ENCODE measurements around the gene FAM136A.
"Not testable (repeated sequence)": the region's sequence is repeated elsewhere in the genome, so short reads cannot be mapped to it uniquely, and the experiment has no call there.

Gene FAM136A

DNA sequence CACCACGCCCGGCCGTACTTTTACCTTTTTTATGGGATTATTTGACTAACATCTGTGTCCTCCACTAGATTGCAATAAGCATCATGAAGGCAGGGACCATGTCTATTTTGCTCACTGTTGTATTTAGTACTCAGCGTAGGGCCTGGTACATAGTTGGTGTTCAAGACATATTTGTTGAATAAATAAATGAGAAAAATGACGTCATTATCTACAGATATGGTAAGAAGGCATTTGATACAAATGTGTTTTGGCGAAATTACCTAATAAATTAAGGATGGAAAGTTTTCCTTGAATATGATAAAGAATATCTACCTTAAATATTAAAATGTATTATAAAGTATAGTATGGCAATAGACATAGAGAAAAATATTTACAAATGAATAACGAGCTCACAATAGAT, 24.0 kb upstream of the FAM136A start:
- H3K36me3 ChIP-seq (ENCODE audit: control insufficient read depth, insufficient read depth, low read length), result no peaks in the 10 kb centered on the region
- no peaks in the 10 kb centered on the region for H3K9me3 ChIP-seq (ENCODE audit: control insufficient read depth, insufficient read depth, low read length)
- no peak overlapping the region for H3K9ac ChIP-seq (ENCODE audit: low read depth, low read length)
- no peaks in the 10 kb centered on the region for H3K27me3 ChIP-seq (ENCODE audit: control insufficient read depth, insufficient read depth, low read length)
- no peaks in the 10 kb centered on the region for H3K4me1 ChIP-seq (ENCODE audit: control insufficient read depth, insufficient read depth, low read length)
- H3K4me3 ChIP-seq (ENCODE audit: low read depth, low read length), result no peak overlapping the region

DNA sequence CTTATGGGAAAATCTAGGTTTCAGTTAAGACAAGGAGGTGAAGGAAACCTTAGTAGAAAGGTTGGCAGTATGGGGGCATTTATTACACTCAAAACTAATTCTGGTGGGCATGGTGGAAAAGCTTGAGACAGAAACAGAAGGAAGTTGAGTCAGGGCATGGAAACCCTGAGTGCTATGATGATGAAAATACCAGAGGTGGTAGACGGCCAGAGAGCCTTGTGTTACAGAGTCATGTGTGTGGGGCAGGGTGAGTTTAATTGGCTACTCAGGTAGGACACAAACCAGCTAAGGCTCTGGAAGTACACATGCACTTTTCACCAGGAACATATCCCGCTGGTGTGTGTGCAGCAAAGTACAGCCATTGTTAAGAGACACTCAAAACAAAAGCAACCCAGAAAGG, 20.7 kb upstream of the FAM136A start:
- Histone ChIP-seq H3K9ac (ENCODE audit: low read depth, low read length) (no peak overlapping the region), H3K36me3 (ENCODE audit: control insufficient read depth, insufficient read depth, low read length) (no peaks in the 10 kb centered on the region), H3K27me3 (ENCODE audit: control insufficient read depth, insufficient read depth, low read length) (no peaks in the 10 kb centered on the region), H3K4me1 (ENCODE audit: control insufficient read depth, insufficient read depth, low read length) (no peaks in the 10 kb centered on the region), H3K9me3 (ENCODE audit: control insufficient read depth, insufficient read depth, low read length) (no peaks in the 10 kb centered on the region), H3K4me3 (ENCODE audit: low read depth, low read length) (no peak overlapping the region)

DNA sequence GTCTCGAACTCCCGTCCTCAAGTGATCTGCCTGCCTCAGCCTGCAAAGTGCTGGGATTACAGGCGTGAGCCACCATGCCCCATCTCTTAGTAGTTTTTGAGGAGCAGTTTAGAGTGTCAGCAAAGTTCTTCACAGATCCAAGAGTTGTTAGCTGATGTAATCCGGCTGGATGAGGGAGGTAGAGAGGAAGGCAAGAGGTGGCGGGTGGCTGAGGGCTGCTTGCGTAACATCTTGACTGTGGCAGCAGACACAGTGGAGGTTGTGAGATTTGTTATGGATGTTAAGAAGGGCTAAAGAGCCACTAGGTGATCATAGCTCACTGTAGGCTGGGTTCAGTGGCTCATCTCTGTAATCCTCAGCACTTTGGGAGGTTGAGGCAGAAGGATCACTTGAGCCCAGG, 19.5 kb upstream of the FAM136A start:
- Histone ChIP-seq H3K27me3 (ENCODE audit: control insufficient read depth, insufficient read depth, low read length) (no peaks in the 10 kb centered on the region), H3K36me3 (ENCODE audit: control insufficient read depth, insufficient read depth, low read length) (no peaks in the 10 kb centered on the region), H3K4me1 (ENCODE audit: control insufficient read depth, insufficient read depth, low read length) (no peaks in the 10 kb centered on the region), H3K9me3 (ENCODE audit: control insufficient read depth, insufficient read depth, low read length) (no peaks in the 10 kb centered on the region), H3K9ac (ENCODE audit: low read depth, low read length) (no peak overlapping the region), H3K4me3 (ENCODE audit: low read depth, low read length) (no peak overlapping the region)

DNA sequence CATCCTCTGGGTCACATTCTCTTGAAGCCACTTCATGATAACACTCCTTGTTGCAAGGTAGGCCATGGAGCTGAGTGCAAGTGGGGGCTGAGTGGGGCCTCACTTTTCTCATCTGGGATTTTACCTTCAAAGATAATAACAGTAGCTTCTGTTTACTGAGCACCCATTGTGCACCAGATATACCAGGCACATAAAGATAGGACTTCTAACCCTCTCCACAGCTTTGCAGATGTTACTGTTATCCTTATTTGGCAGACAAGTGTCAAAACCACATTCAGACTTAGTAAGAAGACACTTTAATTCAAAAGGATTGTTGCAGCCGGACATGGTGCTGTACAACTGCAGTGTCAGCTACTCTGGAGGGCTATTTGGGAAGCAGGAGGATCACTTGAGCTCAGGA, 12.8 kb upstream of the FAM136A start:
- Histone ChIP-seq H3K4me3 (ENCODE audit: low read depth, low read length) (no peak overlapping the region), H3K4me1 (ENCODE audit: control insufficient read depth, insufficient read depth, low read length) (no peaks in the 10 kb centered on the region), H3K9ac (ENCODE audit: low read depth, low read length) (no peak overlapping the region), H3K9me3 (ENCODE audit: control insufficient read depth, insufficient read depth, low read length) (no peaks in the 10 kb centered on the region), H3K36me3 (ENCODE audit: control insufficient read depth, insufficient read depth, low read length) (no peaks in the 10 kb centered on the region), H3K27me3 (ENCODE audit: control insufficient read depth, insufficient read depth, low read length) (no peaks in the 10 kb centered on the region)

DNA sequence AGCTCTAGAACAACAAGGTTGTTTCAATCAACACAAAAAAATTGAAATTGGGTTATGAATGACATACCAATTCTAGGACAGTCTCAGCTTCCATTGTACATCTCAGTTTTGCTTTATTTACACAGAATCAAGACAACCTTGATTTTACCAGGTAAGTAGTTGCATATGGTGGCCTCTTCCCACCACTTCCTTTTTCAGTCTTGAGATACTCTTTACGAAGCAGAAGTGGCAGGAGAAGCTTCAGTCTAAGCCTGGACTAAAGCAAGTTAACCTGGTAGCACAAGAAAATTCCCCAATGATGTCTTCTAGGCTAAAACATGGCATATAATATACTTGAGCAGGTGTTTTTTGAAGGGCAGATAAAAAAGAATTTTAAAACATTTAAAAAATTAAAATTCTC, 10.7 kb upstream of the FAM136A start:
- H3K4me3 ChIP-seq (ENCODE audit: low read depth, low read length), result no peak overlapping the region
- H3K4me1 ChIP-seq (ENCODE audit: control insufficient read depth, insufficient read depth, low read length), result no peaks in the 10 kb centered on the region
- no peaks in the 10 kb centered on the region for H3K27me3 ChIP-seq (ENCODE audit: control insufficient read depth, insufficient read depth, low read length)
- H3K36me3 ChIP-seq (ENCODE audit: control insufficient read depth, insufficient read depth, low read length), result no peaks in the 10 kb centered on the region
- H3K9ac ChIP-seq (ENCODE audit: low read depth, low read length), result no peak overlapping the region
- H3K9me3 ChIP-seq (ENCODE audit: control insufficient read depth, insufficient read depth, low read length), result no peaks in the 10 kb centered on the region

DNA sequence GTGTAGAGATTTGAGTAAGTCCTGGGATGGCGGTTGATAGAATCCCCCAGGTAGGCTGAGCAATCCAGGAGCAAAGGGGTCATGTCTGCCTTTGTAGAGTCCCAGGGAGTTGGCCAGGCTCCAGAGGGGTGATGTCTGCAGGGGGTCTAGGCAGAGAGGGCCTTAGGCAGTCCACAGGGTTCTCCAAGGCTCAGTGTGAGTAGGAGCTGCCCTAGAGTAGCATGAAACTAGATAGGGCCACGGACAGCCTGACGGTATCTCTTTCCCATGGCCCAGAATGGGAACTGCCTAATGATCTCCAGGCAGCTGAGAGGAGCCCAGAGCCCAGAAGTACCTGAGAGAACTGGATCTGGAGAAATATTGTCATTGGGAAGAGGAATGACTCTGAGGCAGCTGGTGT, 9.0 kb upstream of the FAM136A start:
- no peak overlapping the region for H3K4me3 ChIP-seq (ENCODE audit: low read depth, low read length)

DNA sequence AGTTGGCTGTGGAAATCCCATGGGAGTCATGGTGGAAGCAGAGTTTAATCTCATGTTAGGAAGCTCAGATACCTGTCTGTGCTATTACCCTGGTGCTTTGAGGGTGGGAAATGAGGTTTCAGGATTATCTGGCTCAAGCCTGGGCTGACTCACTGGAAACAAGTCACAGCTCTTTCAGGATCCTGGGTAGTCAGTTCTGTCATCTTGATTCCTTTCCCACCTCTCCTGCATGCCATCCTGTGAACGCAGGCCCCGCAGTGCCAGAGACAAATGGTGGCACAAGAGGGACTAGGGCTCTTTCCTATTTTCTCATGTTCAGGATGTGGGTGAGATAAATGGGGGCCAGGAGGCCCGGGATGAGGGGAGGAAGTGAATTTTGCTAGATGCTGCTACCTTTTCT, 3.7 kb upstream of the FAM136A start:
- Histone ChIP-seq H3K4me3 (ENCODE audit: low read depth, low read length) (no peak overlapping the region), H3K9ac (ENCODE audit: low read depth, low read length) (no peak overlapping the region), H3K36me3 (ENCODE audit: control insufficient read depth, insufficient read depth, low read length) (peaks cover 5% of the 10 kb centered on the region), H3K27me3 (ENCODE audit: control insufficient read depth, insufficient read depth, low read length) (no peaks in the 10 kb centered on the region), H3K4me1 (ENCODE audit: control insufficient read depth, insufficient read depth, low read length) (peaks cover 7% of the 10 kb centered on the region), H3K9me3 (ENCODE audit: control insufficient read depth, insufficient read depth, low read length) (no peaks in the 10 kb centered on the region)

More for the DNA sequence above, 9.0 kb upstream of the FAM136A start:
- no peak overlapping the region for H3K9ac ChIP-seq (ENCODE audit: low read depth, low read length)
- H3K4me1 ChIP-seq (ENCODE audit: control insufficient read depth, insufficient read depth, low read length), result no peaks in the 10 kb centered on the region
- no peaks in the 10 kb centered on the region for H3K36me3 ChIP-seq (ENCODE audit: control insufficient read depth, insufficient read depth, low read length)
- no peaks in the 10 kb centered on the region for H3K9me3 ChIP-seq (ENCODE audit: control insufficient read depth, insufficient read depth, low read length)
- no peaks in the 10 kb centered on the region for H3K27me3 ChIP-seq (ENCODE audit: control insufficient read depth, insufficient read depth, low read length)

DNA sequence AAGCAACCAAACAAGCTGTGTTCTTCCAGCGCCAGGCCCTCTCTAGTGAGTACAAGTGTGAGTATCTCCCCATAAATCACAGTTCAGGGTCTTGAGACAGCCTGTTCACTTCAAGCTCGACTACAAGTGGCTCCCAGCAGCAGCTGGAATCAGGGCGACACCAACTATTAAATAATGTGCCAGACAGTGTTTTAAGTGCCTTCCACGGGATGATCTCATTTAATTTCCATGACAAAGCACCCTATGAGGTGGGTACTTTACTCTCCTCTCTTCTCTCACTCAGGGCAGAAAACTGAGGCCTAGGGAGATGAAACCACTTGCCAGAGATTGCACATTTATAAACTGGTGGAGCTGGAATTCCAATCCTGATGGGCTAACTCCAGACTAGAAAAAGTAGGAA, 2.6 kb upstream of the FAM136A start:
- H3K9ac ChIP-seq (ENCODE audit: low read depth, low read length), result no peak overlapping the region
- no peaks in the 10 kb centered on the region for H3K27me3 ChIP-seq (ENCODE audit: control insufficient read depth, insufficient read depth, low read length)
- H3K4me3 ChIP-seq (ENCODE audit: low read depth, low read length), result no peak overlapping the region
- peaks cover 7% of the 10 kb centered on the region for H3K4me1 ChIP-seq (ENCODE audit: control insufficient read depth, insufficient read depth, low read length)
- peaks cover 5% of the 10 kb centered on the region for H3K36me3 ChIP-seq (ENCODE audit: control insufficient read depth, insufficient read depth, low read length)
- H3K9me3 ChIP-seq (ENCODE audit: control insufficient read depth, insufficient read depth, low read length), result no peaks in the 10 kb centered on the region

DNA sequence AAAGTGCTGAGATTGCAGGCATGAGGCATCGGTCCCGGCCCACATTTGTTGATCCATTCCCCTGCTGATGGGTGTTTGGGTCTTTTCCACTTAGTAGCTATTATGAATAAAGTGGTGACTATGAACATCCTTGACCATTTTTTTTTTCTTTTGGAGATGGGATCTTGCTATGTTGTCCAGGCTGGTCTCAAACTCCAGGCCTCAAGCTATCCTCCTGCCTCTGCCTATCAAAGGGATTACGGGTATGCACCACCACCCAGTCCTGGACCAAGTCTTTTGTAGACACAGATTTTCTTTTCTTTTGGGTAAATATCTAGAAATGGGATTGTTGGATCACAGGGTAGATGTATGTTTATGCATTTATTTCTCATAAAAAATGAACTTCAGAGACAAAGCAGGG, 1.3 kb upstream of the FAM136A start:
- Histone ChIP-seq H3K4me1 (ENCODE audit: control insufficient read depth, insufficient read depth, low read length) (peaks cover 7% of the 10 kb centered on the region), H3K9me3 (ENCODE audit: control insufficient read depth, insufficient read depth, low read length) (no peaks in the 10 kb centered on the region), H3K9ac (ENCODE audit: low read depth, low read length) (no peak overlapping the region), H3K27me3 (ENCODE audit: control insufficient read depth, insufficient read depth, low read length) (no peaks in the 10 kb centered on the region), H3K4me3 (ENCODE audit: low read depth, low read length) (no peak overlapping the region), H3K36me3 (ENCODE audit: control insufficient read depth, insufficient read depth, low read length) (peaks cover 5% of the 10 kb centered on the region)

DNA sequence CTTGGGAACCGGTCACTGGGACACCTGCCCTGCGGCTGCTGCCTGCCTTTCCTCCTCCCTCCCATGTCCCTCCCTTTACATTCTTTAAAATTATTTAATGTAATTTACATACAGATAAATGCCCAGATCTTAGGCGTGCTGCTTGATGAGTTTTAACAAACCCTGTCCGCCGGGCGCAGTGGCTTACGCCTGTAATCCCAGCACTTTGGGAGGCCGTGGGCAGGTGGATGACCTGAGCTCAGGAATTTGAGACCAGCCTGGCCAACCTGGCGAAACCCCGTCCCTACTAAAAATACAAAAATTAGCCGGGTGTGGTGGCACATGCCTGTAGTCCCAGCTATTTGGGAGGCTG, 304 bp upstream of the FAM136A start:
- not testable (repeated sequence) for H3K9ac ChIP-seq (ENCODE audit: low read depth, low read length); H3K27me3 ChIP-seq (ENCODE audit: control insufficient read depth, insufficient read depth, low read length); H3K36me3 ChIP-seq (ENCODE audit: control insufficient read depth, insufficient read depth, low read length); H3K4me3 ChIP-seq (ENCODE audit: low read depth, low read length); H3K4me1 ChIP-seq (ENCODE audit: control insufficient read depth, insufficient read depth, low read length); H3K9me3 ChIP-seq (ENCODE audit: control insufficient read depth, insufficient read depth, low read length)

DNA sequence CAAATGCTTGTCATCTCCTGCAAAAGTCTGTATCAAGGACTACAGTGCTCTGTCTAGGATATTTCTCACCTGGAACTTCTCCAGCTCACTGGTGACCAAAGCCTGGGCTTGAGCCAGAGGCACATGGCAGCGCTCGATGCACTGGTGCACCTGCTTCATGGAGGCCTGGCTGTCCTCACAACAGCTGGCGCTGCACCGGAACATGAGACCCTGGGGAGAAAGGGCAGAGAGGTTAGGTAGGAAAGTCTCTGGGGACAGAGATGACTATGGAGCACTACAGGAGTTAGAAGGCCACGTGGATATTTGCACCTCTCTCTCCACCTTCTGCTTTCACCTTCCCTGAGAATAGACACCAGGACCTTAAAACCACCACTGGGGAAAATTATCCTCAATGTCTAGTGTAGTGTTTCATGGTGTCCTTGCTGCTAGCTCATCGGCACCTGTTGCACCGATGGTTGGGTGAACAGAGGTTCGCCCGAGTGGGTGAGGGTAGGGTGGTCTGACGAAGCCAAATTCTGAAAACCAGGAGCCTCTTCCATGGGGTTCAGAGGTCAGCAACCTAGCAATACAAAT, 1.0 kb downstream of the FAM136A start:
- H3K9me3 ChIP-seq (ENCODE audit: control insufficient read depth, insufficient read depth, low read length), result no peaks in the 10 kb centered on the region
- no peaks in the 10 kb centered on the region for H3K27me3 ChIP-seq (ENCODE audit: control insufficient read depth, insufficient read depth, low read length)
- peak overlapping the region; percentile 96 for H3K9ac ChIP-seq (ENCODE audit: low read depth, low read length)
- H3K4me3 ChIP-seq (ENCODE audit: low read depth, low read length), result peak overlapping the region; percentile 74
- peaks cover 7% of the 10 kb centered on the region for H3K4me1 ChIP-seq (ENCODE audit: control insufficient read depth, insufficient read depth, low read length)
- peaks cover 5% of the 10 kb centered on the region for H3K36me3 ChIP-seq (ENCODE audit: control insufficient read depth, insufficient read depth, low read length)

DNA sequence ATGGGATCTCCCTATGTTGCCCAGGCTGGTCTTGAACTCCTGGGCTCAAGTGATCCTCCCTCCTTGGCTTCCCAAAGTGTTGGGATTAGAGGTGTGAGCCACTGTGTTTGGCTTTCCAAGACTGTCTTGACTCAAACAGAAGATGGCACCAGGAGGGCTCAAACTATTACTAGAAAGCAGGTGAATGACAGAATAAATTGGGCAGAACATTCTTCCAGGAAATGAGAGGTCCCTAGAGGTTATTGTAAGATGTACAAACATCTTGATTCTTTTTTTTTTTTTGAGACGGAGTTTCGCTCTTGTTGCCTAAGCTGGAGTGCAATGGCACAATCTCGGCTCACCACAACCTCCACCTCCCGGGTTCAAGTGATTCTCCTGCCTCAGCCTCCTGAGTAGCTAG, 4.0 kb downstream of the FAM136A start:
- not testable (repeated sequence) for H3K9ac ChIP-seq (ENCODE audit: low read depth, low read length); H3K4me1 ChIP-seq (ENCODE audit: control insufficient read depth, insufficient read depth, low read length); H3K9me3 ChIP-seq (ENCODE audit: control insufficient read depth, insufficient read depth, low read length); H3K36me3 ChIP-seq (ENCODE audit: control insufficient read depth, insufficient read depth, low read length); H3K27me3 ChIP-seq (ENCODE audit: control insufficient read depth, insufficient read depth, low read length); H3K4me3 ChIP-seq (ENCODE audit: low read depth, low read length)

Data from iPS-15b (cell line).